KMS-11 (cell line): ENCODE measurements around the gene PRDM4.

Experiments
- H2AFZ ChIP-seq: fragments of 200-600 bp; sonication (generic); 2 replicates; pipeline ENCODE4 v1.6.1; 2016; ENCODE audit warnings: antibody characterized with exemption, mixed run types, low read depth
- H3K27ac ChIP-seq: fragments of 200-600 bp; sonication (generic); 2 replicates; pipeline ENCODE4 v1.6.1; 2016; ENCODE audit warnings: mild to moderate bottlenecking, mixed run types
- H3K27me3 ChIP-seq: fragments of 200-600 bp; sonication (generic); 2 replicates; pipeline ENCODE4 v1.6.1; 2017; ENCODE audit warnings: mild to moderate bottlenecking, low read depth, mixed run types, moderate library complexity; ENCODE audit not compliant: insufficient read depth
- H3K36me3 ChIP-seq: fragments of 200-600 bp; sonication (generic); 2 replicates; pipeline ENCODE4 v1.6.1; 2017; ENCODE audit warnings: mild to moderate bottlenecking, mixed run types; ENCODE audit not compliant: insufficient read depth
- H3K4me1 ChIP-seq: fragments of 200-600 bp; sonication (generic); 2 replicates; pipeline ENCODE4 v1.6.1; 2016; ENCODE audit warnings: mild to moderate bottlenecking, low read depth, mixed run types; ENCODE audit not compliant: poor library complexity, severe bottlenecking
- H3K4me2 ChIP-seq: fragments of 200-600 bp; sonication (generic); 2 replicates; pipeline ENCODE4 v1.7.0; 2016; ENCODE audit warnings: mild to moderate bottlenecking, mixed run types
- H3K4me3 ChIP-seq: fragments of 200-600 bp; sonication (generic); IDR thresholded peaks from 2 replicates; pipeline ENCODE4 v1.6.1; 2017; ENCODE audit warnings: low read depth, low read length, mixed read lengths; ENCODE audit not compliant: insufficient read depth
- H3K79me2 ChIP-seq: fragments of 200-600 bp; sonication (generic); 2 replicates; pipeline ENCODE4 v1.6.1; 2016; ENCODE audit warnings: low read depth, mixed run types; ENCODE audit not compliant: insufficient read depth
- H3K9ac ChIP-seq: fragments of 200-600 bp; sonication (generic); 2 replicates; pipeline ENCODE4 v1.6.1; 2016; ENCODE audit warnings: mild to moderate bottlenecking, mixed run types
- H4K20me1 ChIP-seq: fragments of 200-600 bp; sonication (generic); 2 replicates; pipeline ENCODE4 v1.6.1; 2016; ENCODE audit warnings: mild to moderate bottlenecking, mixed run types; ENCODE audit not compliant: insufficient read depth
- TF ChIP-seq, protein P1 (sequence below): fragments of 200-600 bp; sonication (generic); conservative IDR thresholded peaks from 2 replicates; pipeline ENCODE4 v1.6.1; 2017; ENCODE audit warnings: low read depth, mild to moderate bottlenecking, antibody characterized with exemption, low read length, moderate library complexity, mixed read lengths

PRDM4 gene

DNA sequence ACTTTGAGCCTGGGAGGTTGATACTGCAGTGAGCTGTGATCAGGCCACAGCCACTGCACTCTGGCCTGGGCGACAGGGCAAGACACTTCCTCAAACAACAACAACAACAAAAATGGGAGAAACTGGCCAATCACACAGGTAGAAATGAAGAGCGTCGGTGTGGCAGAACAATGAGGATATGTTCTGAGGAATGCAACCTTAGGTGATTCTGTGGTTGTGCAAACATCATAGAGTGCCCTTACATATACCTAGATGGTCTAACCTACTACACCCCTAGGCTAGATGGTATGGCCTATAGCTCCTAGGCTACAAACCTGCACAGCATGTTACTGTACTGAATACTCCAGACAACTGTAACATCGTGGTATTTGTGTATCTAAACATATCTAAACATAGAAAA is 3.7 kb upstream of the PRDM4 start:
- Histone ChIP-seq H3K4me2 (no peak overlapping the region), H4K20me1 (no peaks in the 10 kb centered on the region), H3K4me1 (peaks cover 4% of the 10 kb centered on the region), H3K4me3 (no peak overlapping the region), H3K9ac (no peak overlapping the region), H2AFZ (no peak overlapping the region), H3K79me2 (peaks cover 8% of the 10 kb centered on the region), H3K27me3 (no peaks in the 10 kb centered on the region), H3K36me3 (no peaks in the 10 kb centered on the region), H3K27ac (no peak overlapping the region)
- TF ChIP-seq, protein P1, sequence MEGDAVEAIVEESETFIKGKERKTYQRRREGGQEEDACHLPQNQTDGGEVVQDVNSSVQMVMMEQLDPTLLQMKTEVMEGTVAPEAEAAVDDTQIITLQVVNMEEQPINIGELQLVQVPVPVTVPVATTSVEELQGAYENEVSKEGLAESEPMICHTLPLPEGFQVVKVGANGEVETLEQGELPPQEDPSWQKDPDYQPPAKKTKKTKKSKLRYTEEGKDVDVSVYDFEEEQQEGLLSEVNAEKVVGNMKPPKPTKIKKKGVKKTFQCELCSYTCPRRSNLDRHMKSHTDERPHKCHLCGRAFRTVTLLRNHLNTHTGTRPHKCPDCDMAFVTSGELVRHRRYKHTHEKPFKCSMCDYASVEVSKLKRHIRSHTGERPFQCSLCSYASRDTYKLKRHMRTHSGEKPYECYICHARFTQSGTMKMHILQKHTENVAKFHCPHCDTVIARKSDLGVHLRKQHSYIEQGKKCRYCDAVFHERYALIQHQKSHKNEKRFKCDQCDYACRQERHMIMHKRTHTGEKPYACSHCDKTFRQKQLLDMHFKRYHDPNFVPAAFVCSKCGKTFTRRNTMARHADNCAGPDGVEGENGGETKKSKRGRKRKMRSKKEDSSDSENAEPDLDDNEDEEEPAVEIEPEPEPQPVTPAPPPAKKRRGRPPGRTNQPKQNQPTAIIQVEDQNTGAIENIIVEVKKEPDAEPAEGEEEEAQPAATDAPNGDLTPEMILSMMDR = no peak

DNA sequence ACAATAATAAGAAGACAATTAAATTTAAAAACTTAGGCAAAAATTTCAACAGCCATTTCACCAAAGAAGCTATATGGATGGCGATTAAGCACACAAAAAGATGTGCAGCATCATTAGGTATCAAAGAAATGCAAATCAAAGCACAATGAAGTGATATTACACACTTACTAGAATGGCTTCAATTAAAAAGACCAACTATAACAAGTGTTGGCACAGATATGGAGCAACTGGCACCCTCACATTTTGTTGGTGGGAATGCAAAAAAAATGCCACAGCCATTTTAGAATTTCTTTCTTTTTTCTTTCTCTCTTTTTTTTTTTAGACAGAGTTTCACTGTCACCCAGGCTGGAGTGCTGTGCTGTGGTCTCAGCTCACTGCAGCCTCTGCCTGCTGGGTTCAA is 1.9 kb upstream of the PRDM4 start:
- H3K4me1 ChIP-seq = peaks cover 14% of the 10 kb centered on the region
- H3K36me3 ChIP-seq = no peaks in the 10 kb centered on the region
- no peak overlapping the region for H2AFZ ChIP-seq
- no peaks in the 10 kb centered on the region for H4K20me1 ChIP-seq
- no peak overlapping the region for H3K27ac ChIP-seq
- peaks cover 26% of the 10 kb centered on the region for H3K79me2 ChIP-seq
- no peak overlapping the region for H3K9ac ChIP-seq
- TF ChIP-seq, protein P1 = no peak
- no peaks in the 10 kb centered on the region for H3K27me3 ChIP-seq
- no peak overlapping the region for H3K4me3 ChIP-seq
- no peak overlapping the region for H3K4me2 ChIP-seq

DNA sequence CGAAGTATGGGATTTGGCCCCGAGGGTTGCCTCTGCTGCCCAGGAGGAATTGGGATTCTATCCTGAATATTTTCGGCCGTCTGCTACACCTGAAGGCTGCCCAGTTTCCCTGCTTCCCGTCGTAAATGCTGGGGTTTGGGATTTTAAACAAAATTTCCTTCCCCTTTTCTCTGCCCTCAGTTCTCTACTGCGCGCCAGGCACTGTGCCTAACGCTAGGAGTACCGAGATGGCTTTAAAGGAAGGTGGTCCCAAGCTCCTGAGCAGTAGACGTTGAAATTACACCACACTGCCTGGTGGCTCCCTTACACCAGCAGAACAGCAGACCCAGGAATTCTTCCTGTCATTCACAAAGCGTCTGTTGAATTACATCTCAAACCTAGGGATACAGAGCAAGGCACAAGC is 566 bp upstream of the PRDM4 start:
- H3K9ac ChIP-seq = peak overlapping the region; percentile 23; the same call in 1 of the 2 replicates
- TF ChIP-seq, protein P1 = no peak
- H2AFZ ChIP-seq = peak overlapping the region; percentile 97
- H3K27me3 ChIP-seq = no peaks in the 10 kb centered on the region
- no peaks in the 10 kb centered on the region for H4K20me1 ChIP-seq
- no peak overlapping the region for H3K4me3 ChIP-seq
- H3K79me2 ChIP-seq = peaks cover 31% of the 10 kb centered on the region
- H3K4me1 ChIP-seq = peaks cover 14% of the 10 kb centered on the region
- 0 out of 2 replicates have a peak, but pooled peaks cover 2% of the 10 kb centered on the region for H3K36me3 ChIP-seq
- H3K27ac ChIP-seq = no peak overlapping the region
- H3K4me2 ChIP-seq = peak overlapping the region; percentile 88

DNA sequence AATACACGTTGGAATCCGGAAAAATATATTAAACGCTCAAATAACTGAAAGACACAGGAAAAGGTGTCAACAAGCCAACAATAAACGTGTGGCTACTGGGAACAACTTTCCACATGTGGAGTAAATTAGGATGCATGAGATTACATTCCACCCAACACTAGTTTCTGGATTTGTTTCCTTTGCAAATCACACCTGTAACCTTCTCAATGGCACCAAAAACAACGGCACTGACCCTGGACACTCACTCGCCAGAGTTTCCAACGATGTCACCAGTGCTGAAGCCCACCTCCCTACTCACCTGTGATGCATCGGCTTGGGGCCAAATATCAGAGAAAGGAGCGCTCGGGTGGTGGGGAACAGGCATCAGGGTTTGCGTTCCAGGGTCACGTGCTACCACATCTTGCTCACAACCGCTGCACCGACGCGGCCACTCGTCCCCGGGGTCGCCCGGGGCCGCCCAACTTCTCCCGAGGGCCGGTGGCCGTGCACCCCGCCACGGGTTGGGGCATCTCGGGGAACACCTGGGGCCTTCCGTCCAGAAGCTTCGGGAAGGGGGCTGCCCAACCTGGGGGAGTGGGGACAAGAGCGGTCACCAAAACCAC is 629 bp downstream of the PRDM4 start:
- peak overlapping the region; percentile 34; the same call in 1 of the 2 replicates for H2AFZ ChIP-seq

More for the DNA sequence above, 629 bp downstream of the PRDM4 start:
- Histone ChIP-seq H4K20me1 (no peaks in the 10 kb centered on the region), H3K27ac (peak overlapping the region; percentile 71), H3K4me2 (peak overlapping the region; percentile 91), H3K4me3 (no peak overlapping the region), H3K79me2 (peaks cover 31% of the 10 kb centered on the region), H3K4me1 (peaks cover 14% of the 10 kb centered on the region), H3K36me3 (0 out of 2 replicates have a peak, but pooled peaks cover 2% of the 10 kb centered on the region), H3K27me3 (no peaks in the 10 kb centered on the region), H3K9ac (peak overlapping the region; percentile 58; the same call in 1 of the 2 replicates)
- TF ChIP-seq, protein P1 = no peak
